Measurements from ENCODE around the gene IFT43. TPM values are rescaled to one million over a fixed set of nuclear protein-coding genes. Genes with fewer than 3 reads are reported as not detected.

IFT43 gene
- polyA plus RNA-seq, 1 donor, result 24.3 TPM

GRCh38 chr14:76019676-76020075, 34.1 kb downstream of the IFT43 start:
- DNase-seq, result no peak

GRCh38 chr14:76022991-76023390, 37.4 kb downstream of the IFT43 start:
- no peak for DNase-seq

- DNase-seq, result no peak
Observed at GRCh38 chr14:76023757-76024156, 38.2 kb downstream of the IFT43 start.

GRCh38 chr14:76024211-76024907, 38.8 kb downstream of the IFT43 start:
- DNase-seq, result no peak

GRCh38 chr14:76034566-76034965, 49.0 kb downstream of the IFT43 start:
- no peak for DNase-seq

- DNase-seq, result no peak
Observed at GRCh38 chr14:76040704-76041103, 55.1 kb downstream of the IFT43 start.

GRCh38 chr14:76045773-76046172, 60.2 kb downstream of the IFT43 start:
- DNase-seq, result no peak

- DNase-seq, result no peak
Observed at GRCh38 chr14:76050250-76050649, 64.7 kb downstream of the IFT43 start.

- peak; percentile 59 for DNase-seq
Observed at GRCh38 chr14:76050797-76051392, 65.3 kb downstream of the IFT43 start.

- no peak for DNase-seq
Observed at GRCh38 chr14:76051717-76052465, 66.3 kb downstream of the IFT43 start.

- no peak for DNase-seq
Observed at GRCh38 chr14:76053572-76054355, 68.2 kb downstream of the IFT43 start.

GRCh38 chr14:76055330-76055729, 69.8 kb downstream of the IFT43 start:
- DNase-seq, result no peak

GRCh38 chr14:76056128-76056527, 70.6 kb downstream of the IFT43 start:
- DNase-seq, result no peak

- DNase-seq, result no peak
Observed at GRCh38 chr14:76057914-76058313, 72.4 kb downstream of the IFT43 start.

- no peak for DNase-seq
Observed at GRCh38 chr14:76063327-76063726, 77.8 kb downstream of the IFT43 start.

GRCh38 chr14:76065519-76065918, 80.0 kb downstream of the IFT43 start:
- no peak for DNase-seq

- no peak for DNase-seq
Observed at GRCh38 chr14:76067536-76067935, 82.0 kb downstream of the IFT43 start.

GRCh38 chr14:76073717-76074116, 88.2 kb downstream of the IFT43 start:
- no peak for DNase-seq

- DNase-seq, result no peak
Observed at GRCh38 chr14:76077340-76077739, 91.8 kb downstream of the IFT43 start.

GRCh38 chr14:76078501-76078900, 92.9 kb downstream of the IFT43 start:
- no peak for DNase-seq

GRCh38 chr14:76080025-76080424, 94.5 kb downstream of the IFT43 start:
- DNase-seq, result no peak

- DNase-seq, result no peak
Observed at GRCh38 chr14:76080471-76080870, 94.9 kb downstream of the IFT43 start.

GRCh38 chr14:76081642-76082041, 96.1 kb downstream of the IFT43 start:
- DNase-seq, result no peak

Measured in hindlimb muscle (tissue), 1 donor.